NB4 (cell line): ENCODE results near the gene AKT1S1.

Experiments
- DNase-seq: peaks from one replicate; pipeline ENCODE4 v3.0.0; 2010; ENCODE audit warnings: low read depth
- H3K4me3 ChIP-seq: one replicate; pipeline ENCODE4 v1.5.1; 2011; ENCODE audit warnings: mild to moderate bottlenecking, low read depth, low read length, moderate library complexity
- CTCF ChIP-seq: IDR thresholded peaks from one replicate; pipeline ENCODE4 v1.5.1; 2012; ENCODE audit warnings: low read depth, low read length
- MAX ChIP-seq: IDR thresholded peaks from 2 replicates; pipeline ENCODE4 v1.6.1; 2011; ENCODE audit warnings: low read depth, low read length
- MYC ChIP-seq: IDR thresholded peaks from 2 replicates; pipeline ENCODE4 v1.6.1; 2011; ENCODE audit warnings: low read depth, low read length
- POLR2A ChIP-seq: IDR thresholded peaks from 2 replicates; pipeline ENCODE4 v1.6.1; 2011; ENCODE audit warnings: mild to moderate bottlenecking; ENCODE audit not compliant: insufficient read length; ENCODE audit errors: extremely low read depth

Gene AKT1S1

GRCh38 chr19:49895566-49896297 lies 18.6 kb upstream of the AKT1S1 start:
- H3K4me3 ChIP-seq = no peak overlapping the region
- no peak for DNase-seq
- no peak for TF ChIP-seq CTCF
- TF ChIP-seq MYC = no peak
- no peak for TF ChIP-seq MAX
- TF ChIP-seq POLR2A = no peak

- no peak overlapping the region for H3K4me3 ChIP-seq
- no peak for TF ChIP-seq CTCF
- TF ChIP-seq POLR2A = no peak
- TF ChIP-seq MAX = no peak
- TF ChIP-seq MYC = no peak
Observed at GRCh38 chr19:49894879-49895565, 17.9 kb upstream of the AKT1S1 start.

GRCh38 chr19:49894011-49894664 lies 17.0 kb upstream of the AKT1S1 start:
- H3K4me3 ChIP-seq = no peak overlapping the region
- TF ChIP-seq POLR2A (no peak), MAX (no peak), MYC (no peak), CTCF (no peak)
- no peak for DNase-seq

More at GRCh38 chr19:49894879-49895565, 17.9 kb upstream of the AKT1S1 start:
- no peak for DNase-seq

- TF ChIP-seq MAX (no peak), POLR2A (no peak), CTCF (no peak), MYC (no peak)
- H3K4me3 ChIP-seq = no peak overlapping the region
- no peak for DNase-seq
Observed at GRCh38 chr19:49892716-49893115, 15.6 kb upstream of the AKT1S1 start.

GRCh38 chr19:49891393-49891792 lies 14.2 kb upstream of the AKT1S1 start:
- no peak for DNase-seq
- H3K4me3 ChIP-seq = no peak overlapping the region
- TF ChIP-seq CTCF (no peak), MAX (no peak), MYC (no peak), POLR2A (no peak)
